ENCODE measurements around the gene SHISA9.

The SHISA9 gene

GRCh38 chr16:13120091-13120490 lies 218.7 kb downstream of the SHISA9 start:
- no peak for DNase-seq (ENCODE audit: low spot score)

DNA sequence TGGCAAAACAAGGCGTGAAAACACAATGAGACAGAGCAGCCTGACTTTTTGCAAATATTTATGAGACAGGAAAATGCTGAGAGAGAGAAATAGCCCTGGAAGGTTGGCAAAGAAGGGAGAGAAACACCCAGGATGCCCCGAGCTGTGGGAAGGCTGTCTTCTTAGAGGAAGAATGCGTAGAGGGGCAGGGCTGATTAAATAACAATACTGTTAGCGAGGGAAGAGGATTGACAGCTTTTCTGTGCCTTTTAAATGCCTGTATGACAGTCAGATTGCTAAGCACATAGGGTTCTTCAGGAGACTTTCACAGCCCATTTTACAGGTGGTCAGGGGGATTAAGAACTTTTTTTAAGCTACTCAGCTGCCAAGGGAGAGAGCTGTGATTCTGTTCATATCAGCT lies 219.2 kb downstream of the SHISA9 start:
- no peak for DNase-seq (ENCODE audit: low spot score)

GRCh38 chr16:13123991-13124390 lies 222.6 kb downstream of the SHISA9 start:
- no peak for DNase-seq (ENCODE audit: low spot score)

DNA sequence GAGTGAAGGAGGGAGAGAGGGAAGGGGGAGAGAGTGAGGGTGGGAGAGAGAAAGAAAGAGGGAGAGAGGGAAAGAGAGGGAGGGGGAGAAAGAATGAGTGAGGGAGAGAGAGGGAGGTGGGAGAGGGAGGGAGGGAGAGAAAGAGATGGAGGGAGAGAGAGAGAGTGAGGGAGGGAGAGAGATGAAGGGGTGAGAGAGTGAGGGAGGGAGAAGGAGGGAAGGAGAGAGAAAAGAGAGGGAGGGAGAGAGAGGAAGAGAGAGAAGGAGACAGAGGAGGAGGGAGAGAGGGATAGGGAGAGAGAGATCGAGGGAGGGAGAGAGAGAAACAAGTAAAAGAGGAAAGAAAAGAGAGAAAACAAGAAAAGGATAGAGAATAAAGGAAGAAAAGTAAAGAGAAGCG lies 225.7 kb downstream of the SHISA9 start:
- no peak for DNase-seq (ENCODE audit: low spot score)

DNA sequence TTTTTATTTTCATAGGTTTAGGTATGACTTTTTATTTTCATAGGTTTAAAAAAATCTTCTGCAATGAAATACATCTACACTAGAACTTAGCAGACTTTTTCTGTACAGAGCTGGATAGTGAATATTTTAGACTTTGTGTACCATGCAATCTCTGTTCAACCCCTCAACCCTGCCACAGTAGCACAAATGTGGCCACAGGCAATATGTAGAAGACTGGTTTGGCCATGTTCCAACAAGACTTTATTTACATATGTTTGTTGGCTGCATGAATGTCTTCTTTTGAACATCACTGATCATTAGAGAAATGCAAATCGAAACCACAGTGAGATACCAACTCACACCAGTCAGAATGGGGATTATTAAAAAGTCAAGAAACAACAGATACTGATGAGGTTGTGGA lies 229.2 kb downstream of the SHISA9 start:
- no peak for DNase-seq (ENCODE audit: low spot score)

DNA sequence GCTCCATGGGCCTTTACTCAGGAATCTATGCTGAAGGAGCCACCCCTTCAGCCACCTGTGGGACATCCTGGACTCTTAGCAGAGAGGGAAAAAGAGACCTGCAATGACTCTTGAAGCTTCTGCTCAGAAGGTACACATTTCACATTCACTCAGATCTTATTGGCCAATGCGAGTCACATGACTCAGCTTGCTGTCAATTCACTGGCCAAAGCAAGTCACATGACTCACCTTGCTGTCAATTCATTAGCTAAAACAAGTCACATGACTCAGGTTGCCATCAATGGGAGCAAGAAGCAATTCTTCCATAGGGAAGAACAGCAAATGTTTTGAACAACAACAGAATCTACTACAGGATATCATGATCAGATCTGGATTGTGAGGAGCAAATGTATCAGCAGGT lies 233.4 kb downstream of the SHISA9 start:
- DNase-seq (ENCODE audit: low spot score): no peak

DNA sequence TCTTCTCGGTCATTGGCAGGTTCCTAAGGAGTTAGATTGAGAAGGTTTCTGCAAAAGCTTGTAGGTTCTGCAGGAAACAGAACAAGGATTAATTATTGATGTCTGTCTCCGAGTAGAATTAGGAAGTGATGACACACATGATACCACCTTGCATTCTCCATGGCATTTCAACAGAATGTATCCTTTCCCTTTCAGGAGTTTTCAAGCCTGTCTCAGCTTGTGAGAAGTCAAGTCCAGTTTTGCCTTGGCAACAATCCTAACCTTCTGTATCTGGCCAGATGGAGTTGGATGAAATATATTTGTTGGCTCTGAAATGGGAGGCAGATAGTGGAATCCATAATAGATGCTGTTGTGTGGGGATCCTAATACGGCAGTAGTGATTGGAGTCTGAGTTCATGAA lies 235.5 kb downstream of the SHISA9 start:
- no peak for DNase-seq (ENCODE audit: low spot score)

DNA sequence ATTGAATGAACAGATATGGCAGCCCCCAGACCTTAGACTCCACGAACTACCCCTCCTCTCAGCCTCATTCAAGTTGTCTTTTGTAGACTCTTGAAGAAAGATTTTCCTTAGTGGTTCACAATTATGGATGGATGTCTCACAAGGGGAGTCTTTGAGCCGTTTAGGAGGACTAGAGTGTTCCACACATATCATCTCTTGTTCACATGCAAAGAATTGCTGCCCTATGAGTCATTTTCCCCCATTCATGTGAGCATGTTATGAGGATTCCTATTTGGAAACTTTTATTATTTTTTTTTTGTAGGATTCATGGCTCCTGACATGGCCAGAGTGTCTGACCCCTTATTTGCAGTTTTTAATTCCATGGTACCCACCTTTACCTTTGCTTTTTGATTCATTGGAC lies 237.1 kb downstream of the SHISA9 start:
- DNase-seq (ENCODE audit: low spot score): no peak

GRCh38 chr16:13139661-13140241 lies 238.4 kb downstream of the SHISA9 start:
- DNase-seq (ENCODE audit: low spot score): no peak

DNA sequence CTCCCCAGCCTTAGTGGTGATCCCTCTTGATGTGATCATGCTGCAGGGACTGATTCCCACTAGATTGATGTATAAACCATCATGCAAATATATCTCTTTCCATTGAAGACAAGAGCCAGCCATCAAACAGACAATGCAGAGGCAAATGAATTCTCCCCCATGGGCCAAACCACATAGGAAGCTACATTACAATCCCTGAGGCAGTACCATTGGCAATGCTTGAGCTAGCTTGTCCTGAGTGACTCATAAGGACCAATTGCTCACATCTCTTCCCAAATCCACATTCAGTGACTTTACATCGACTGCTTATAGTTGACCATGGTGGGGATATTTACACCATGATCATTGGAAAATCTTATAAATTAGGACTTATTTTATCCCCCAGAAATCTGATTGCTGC lies 242.2 kb downstream of the SHISA9 start:
- DNase-seq (ENCODE audit: low spot score): no peak

GRCh38 chr16:13146829-13147228 lies 245.4 kb downstream of the SHISA9 start:
- DNase-seq (ENCODE audit: low spot score): no peak

GRCh38 chr16:13148294-13148693 lies 246.9 kb downstream of the SHISA9 start:
- no peak for DNase-seq (ENCODE audit: low spot score)

- no peak for DNase-seq (ENCODE audit: low spot score)
Measured at GRCh38 chr16:13148836-13149235, 247.4 kb downstream of the SHISA9 start.

DNA sequence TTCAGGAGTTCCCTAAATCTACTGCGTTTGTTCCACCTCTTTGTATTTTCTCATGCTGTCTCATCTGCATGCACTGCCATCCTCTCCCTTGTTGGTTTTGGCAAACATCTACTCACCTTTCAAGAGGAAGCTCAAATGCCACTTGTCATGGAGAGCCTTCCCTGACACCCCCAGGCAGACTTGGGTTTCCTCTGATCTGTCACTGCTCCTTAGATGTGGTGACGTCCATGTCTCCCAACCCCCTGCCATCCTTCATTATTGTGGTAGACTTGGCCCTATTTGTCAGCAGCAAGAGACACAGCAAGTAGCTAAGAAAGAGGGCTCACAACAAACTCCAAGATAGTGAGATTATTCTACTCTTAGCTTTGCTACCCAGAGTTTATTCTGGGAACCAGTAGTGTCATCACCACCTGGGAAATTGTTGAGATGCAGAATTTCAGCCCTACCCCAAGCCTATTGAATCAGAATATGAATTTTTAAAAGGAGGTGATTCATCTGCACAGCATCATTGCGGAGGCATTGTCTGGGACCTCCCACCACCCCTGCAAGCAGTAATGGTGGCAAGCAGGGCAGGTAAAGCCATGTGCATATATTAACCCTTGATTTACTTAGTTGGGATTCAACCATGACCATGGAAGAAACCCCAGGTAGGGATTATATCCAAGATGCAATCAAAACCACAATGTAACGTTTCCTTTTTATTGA lies 248.9 kb downstream of the SHISA9 start:
- no peak for DNase-seq (ENCODE audit: low spot score)

- no peak for DNase-seq (ENCODE audit: low spot score)
Measured at GRCh38 chr16:13153696-13154095, 252.3 kb downstream of the SHISA9 start.

GRCh38 chr16:13154799-13155198 lies 253.4 kb downstream of the SHISA9 start:
- no peak for DNase-seq (ENCODE audit: low spot score)

GRCh38 chr16:13155377-13155776 lies 254.0 kb downstream of the SHISA9 start:
- no peak for DNase-seq (ENCODE audit: low spot score)

DNA sequence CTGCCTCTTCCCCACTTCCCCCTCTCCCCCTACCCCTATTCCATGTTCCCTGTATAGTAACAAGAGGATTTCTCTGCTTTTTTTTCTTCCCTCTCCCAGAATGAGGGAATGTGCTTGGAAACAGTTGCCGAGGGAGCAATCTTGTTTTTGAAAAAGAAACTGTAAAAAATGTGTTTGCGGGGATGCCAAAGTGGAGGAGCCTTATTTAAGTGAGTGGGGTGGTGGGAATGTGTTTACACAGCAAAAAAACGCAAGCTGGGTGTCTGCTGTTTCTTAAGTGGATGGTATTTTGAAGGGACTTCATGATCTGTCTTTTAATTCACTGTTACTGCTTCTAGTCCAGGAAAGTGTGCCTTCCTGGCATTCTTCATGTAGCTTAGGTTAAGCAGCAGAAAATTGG lies 254.4 kb downstream of the SHISA9 start:
- no peak for DNase-seq (ENCODE audit: low spot score)

- DNase-seq (ENCODE audit: low spot score): no peak
Measured at GRCh38 chr16:13157082-13157481, 255.7 kb downstream of the SHISA9 start.

- no peak for DNase-seq (ENCODE audit: low spot score)
Measured at GRCh38 chr16:13158427-13158826, 257.0 kb downstream of the SHISA9 start.

- no peak for DNase-seq (ENCODE audit: low spot score)
Measured at GRCh38 chr16:13165024-13165423, 263.6 kb downstream of the SHISA9 start.

DNA sequence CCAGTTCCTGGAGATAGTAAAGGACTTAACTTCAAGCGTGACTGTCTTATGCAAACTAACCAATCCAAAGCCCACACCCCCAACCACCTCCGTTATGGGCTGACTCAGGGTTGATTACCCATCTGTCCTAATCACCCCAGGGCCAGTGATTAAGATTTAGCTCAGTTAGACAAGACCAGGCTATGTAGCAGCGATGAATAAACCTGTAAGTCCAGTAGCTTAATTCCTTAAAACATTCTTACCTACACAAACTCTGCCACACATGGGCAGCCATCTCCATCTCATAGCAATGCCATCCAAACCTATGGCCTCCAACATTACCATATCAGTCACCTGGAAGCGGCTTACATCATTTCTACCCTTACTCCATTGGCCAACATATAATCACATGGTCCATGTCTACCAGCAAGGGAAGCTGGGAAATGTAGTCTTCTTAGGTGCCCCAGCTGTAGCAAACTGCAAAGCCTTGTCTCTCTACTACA lies 266.7 kb downstream of the SHISA9 start:
- no peak for DNase-seq (ENCODE audit: low spot score)

DNA sequence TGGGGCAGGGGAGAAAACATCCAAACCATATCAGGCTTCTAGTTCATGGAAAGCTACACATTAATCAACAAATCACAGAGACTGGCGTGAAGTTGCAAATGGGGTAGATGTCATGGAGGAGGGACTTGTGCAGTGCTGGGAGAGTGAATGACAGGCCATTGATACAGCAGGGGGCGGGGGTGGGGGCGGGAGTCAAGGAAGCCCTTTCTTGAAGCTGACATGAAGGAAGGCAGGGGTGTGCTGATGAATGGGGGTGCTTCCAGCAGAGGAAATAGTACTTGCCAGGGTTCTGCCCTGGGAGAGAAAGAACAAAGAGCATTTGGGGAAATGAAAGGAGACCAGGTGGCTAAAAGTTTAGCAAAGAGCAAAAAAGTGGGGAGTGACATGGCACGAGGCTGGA lies 269.9 kb downstream of the SHISA9 start:
- DNase-seq (ENCODE audit: low spot score): no peak

GRCh38 chr16:13176711-13177110 lies 275.3 kb downstream of the SHISA9 start:
- no peak for DNase-seq (ENCODE audit: low spot score)

Measured in cerebellar cortex (tissue), 1 donor.